ENCODE results near the gene LYST.
A peak's percentile ranks its signal among the peaks of the same experiment; 100 is the strongest.
"Not testable (repeated sequence)": the region's sequence is repeated elsewhere in the genome, so short reads cannot be mapped to it uniquely, and the experiment has no call there.

The LYST gene, protein sequence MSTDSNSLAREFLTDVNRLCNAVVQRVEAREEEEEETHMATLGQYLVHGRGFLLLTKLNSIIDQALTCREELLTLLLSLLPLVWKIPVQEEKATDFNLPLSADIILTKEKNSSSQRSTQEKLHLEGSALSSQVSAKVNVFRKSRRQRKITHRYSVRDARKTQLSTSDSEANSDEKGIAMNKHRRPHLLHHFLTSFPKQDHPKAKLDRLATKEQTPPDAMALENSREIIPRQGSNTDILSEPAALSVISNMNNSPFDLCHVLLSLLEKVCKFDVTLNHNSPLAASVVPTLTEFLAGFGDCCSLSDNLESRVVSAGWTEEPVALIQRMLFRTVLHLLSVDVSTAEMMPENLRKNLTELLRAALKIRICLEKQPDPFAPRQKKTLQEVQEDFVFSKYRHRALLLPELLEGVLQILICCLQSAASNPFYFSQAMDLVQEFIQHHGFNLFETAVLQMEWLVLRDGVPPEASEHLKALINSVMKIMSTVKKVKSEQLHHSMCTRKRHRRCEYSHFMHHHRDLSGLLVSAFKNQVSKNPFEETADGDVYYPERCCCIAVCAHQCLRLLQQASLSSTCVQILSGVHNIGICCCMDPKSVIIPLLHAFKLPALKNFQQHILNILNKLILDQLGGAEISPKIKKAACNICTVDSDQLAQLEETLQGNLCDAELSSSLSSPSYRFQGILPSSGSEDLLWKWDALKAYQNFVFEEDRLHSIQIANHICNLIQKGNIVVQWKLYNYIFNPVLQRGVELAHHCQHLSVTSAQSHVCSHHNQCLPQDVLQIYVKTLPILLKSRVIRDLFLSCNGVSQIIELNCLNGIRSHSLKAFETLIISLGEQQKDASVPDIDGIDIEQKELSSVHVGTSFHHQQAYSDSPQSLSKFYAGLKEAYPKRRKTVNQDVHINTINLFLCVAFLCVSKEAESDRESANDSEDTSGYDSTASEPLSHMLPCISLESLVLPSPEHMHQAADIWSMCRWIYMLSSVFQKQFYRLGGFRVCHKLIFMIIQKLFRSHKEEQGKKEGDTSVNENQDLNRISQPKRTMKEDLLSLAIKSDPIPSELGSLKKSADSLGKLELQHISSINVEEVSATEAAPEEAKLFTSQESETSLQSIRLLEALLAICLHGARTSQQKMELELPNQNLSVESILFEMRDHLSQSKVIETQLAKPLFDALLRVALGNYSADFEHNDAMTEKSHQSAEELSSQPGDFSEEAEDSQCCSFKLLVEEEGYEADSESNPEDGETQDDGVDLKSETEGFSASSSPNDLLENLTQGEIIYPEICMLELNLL (N-terminal part only)

DNA sequence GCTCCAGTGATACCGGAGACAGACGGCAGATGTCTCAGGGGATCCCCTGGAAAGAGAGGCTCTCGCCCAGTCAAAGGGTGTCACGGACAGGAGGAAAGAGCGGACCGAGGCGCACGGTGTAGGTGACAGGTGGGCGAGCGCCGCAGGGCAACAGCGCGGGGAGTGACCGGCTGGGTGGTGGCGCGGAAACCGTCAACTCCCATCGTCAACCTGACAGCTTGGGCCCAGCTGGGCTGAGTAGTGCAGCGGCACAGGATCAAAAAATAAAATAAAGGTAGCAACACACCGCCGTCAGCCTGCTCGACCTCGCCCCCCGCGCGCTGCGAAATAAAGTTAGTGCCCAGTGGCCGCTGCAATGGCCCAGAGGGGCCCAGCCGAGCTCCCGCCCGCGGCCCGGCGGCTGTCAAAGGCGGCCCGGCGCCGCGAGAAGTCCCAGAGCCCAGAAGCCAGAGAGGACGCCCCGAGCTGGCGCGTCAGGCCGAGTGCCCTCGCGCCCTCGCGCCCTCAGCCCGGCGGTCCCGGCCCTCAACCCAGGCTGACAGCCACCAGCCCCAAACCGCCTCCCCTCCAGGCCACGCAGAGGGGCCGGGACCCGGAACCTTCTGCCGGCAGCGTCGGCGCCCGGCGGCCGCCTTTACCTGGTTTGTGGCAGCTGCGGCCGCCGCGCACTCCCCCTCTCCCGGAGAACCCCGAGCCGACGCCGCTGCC is at the start of gene LYST:
LYST (minus strand) TSS at position 702 of the 708 bp plus-strand sequence. CDS start 36,489 bp downstream, outside the sequence.
- peak; percentile 76 for DNase-seq

DNA sequence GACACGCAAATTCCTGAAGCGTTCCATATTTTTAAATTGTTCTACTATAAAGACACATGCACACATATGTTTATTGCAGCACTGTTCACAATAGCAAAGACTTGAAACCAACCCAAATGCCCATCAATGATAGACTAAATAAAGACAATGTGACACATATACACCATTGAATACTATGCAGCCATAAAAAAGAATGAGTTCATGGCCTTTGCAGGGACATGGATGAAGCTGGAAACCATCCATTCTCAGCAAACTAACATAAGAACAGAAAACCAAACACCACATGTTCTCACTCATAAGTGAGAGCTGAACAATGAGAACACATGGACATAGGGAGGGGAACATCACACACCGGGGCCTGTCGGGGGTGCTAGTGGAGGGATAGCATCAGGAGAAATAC is 48.8 kb upstream of the LYST start:
- DNase-seq: not testable (repeated sequence)

DNA sequence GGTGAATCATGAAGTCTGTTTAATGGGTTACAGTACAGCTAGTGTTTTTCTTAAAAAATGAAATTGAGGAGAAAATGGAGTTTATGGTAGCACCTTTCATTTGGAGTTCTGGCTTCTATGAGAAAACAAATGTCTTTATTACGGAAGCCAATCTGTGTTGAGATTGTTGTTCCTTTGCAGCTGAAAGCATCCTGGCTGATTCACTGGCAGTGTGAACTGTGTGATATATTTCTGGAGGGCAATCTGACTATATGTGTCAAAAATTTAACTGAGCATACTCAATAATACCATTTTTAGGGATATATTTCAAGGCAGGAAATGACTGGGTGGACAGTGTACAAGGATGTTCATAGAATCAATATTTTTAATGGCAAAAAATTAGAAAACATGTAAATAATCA is 46.6 kb upstream of the LYST start:
- DNase-seq: no peak

DNA sequence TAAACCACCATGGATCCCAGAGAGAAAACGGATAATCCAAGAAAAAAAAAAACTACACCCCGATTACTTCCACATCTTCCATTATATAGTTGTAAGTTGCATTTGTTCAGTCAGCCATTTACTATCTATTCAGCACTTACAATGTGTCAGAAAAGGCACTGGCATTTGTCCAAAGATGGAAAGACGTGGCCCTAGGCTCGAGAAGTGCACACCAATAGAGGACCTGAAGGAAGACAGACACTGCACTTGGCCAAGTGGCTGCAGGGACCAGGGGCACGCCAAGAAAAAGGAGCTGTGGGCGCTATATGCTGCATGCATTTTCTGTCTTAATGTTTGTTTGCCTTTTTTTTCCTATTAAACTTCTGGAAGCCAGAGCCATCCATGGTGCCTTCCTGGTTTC is 45.2 kb upstream of the LYST start:
- no peak for DNase-seq

DNA sequence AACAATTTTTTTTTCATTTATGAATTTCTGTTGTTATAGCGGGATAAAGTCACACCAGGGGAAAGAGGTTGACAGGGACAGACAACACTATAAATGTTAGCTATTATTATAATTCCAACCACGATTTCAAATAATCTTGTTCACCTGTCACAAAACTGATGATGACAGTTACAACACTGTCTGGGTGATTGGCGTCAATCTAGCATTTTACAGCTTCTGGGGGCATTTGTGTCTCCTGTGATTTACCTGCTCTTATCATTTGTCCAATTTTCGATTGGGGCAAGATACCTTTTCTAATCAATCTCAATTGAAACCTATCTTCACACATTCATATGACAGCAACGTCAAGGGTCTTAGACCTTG is 44.6 kb upstream of the LYST start:
- no peak for DNase-seq

DNA sequence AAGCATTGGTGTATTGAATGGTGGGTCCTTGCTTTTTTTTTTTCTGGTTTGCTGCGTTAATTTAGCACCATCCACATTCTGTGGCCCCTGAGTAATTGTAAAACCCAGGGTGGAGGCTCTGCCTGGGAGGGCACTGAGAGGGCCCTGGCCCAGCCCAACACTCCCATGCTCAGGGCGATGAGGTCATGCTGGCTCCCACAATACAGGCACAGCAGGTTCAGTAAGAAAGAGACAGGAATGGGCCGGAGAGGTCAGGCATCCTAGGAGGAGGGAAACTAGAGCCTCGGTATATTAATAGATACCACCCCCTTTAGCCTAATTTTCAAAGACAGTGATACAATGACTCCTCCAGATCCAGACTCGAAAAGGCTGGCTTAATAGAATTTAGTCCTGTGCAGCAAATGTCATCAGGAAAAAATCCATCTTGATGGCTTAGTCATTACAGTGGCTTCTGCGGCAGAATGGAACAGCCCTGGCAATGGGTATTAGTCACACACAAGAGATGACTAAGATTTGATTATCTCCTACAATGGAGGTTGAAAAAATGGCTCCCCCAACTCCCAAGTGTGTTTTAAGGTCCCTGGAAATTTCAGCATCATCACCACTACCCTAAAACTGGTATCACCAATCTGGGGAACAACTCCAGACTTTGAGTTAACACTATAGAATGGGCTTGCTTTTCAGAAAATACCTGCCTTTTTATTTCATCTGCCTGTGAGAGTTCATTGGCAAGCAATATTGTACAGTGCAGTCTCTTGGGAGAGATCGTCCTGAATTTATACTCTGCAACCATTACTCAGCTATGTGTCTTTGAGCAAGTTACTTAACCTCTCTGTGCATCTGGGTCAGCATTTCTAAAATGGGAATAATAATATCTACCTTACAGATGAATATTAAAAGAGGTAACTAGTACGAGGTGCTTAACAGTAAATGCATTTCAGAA is 43.9 kb upstream of the LYST start:
- DNase-seq: peak; percentile 39

DNA sequence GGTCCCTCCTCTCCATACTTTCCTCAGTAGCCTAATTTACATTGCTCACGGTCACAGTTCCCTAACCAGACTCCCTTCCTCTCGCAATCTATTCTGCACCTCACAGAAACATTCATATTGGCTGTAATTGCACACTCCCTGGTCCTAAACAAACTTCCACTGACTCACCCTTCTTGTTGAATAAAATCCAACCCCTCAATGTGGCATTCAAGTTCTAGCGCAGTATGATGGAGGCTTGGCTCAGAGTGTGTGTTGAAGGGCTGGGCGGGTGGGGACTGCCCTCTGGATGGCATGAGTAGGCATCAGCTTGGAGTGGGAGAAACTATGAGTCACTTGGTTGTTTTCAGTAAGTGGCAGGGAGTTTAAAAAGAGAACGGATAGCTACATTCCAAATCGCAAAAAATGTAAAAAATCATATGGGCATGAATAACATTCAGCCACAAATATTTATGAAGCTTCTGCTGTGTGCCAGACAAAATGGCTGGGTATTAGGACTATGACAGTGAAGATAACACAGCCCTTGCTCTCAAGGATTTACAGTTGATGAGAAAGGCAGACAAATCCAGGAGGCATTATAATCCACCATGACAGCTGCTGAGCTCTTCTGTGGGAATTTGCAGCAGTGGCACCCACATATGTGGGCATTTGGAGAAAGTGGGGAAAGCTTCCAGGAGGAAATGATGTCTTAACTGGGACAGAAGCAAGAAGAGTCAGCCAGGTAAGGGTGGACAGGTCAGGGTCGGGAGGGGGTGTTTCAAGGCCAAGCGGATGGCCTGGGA is 42.2 kb upstream of the LYST start:
- peak; percentile 63 for DNase-seq

DNA sequence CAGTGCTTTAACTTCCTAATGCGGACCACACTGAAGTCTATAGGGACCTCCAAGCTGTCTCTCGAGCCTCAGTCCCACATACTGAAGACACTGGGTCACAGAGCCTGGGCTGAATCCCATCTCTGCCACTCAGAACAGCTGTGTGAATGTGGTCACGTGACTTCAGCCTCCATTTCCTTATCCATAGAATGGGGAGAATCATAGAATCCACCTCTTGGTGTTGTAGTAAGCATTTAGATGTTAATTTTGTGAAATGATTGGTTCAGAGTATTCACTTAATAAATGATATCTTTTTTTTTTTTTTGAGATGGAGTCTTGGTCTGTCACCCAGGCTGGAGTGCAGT is 41.2 kb upstream of the LYST start:
- no peak for DNase-seq

DNA sequence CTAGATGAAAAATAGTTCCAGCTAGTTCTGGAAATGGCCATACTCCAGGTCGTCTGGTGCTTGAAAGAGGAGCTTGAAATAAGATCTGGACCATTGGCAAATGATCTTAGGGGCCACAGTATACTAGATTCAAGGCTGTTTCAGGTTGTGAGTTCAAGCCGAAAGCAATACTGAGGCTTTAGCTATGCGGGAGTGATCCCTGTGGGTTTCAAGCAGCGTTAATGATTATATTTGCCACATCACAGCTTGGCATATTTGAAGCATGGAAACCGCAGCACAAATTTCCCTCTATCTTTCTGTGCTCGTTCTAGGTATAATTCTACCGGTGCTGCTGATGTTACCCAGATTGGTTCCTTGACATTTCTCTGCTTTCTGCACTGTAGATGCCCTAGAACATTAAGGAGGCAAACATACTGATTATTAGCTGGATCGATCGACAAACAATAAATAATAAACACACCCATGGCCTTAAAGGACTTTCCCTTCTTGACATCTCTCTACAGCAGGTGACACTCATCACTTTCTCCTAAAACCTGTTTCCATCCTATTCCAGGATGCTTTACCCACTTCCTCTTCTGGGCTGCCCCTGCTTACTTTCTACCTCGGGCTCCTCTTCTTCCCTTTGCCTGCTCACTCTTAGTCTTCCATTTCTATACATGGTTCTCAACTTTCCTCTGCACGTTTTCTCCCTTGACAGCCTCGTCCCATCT is 40.6 kb upstream of the LYST start:
- DNase-seq: no peak

DNA sequence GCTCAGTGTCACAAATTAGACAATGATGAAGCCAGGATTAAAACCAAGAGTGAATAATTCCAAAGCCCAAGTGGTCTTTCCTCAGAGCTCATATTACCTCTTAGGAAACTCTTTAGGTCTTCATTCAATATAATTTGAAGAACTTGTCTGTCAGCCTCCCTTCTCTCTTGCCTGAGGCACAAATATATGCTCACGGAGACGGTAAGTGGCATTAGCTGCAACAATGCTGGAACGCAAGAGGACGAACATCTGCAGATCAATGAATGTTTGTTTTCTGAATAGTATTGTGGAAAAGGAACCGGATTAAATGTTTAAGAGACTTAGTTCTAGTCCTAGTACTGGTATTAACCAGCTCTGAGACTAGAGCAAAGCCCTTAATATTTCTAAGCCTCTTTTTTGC is 39.7 kb upstream of the LYST start:
- DNase-seq: peak; percentile 47

DNA sequence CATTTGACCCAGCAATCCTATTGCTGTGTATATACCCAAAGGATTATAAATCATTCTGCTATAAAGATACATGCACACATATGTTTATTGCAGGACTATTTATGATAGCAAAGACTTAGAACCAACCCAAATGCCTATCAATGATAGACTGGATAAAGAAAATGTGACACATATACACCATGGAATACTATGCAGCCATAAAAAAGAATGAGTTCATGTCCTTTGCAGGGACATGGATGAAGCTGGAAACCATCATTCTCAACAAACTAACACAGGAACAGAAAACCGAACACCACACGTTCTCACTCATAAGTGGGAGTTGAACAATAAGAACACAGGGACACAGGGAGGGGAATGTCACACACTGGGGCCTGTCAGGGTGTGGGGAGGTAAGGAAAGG is 37.1 kb upstream of the LYST start:
- DNase-seq: not testable (repeated sequence)

DNA sequence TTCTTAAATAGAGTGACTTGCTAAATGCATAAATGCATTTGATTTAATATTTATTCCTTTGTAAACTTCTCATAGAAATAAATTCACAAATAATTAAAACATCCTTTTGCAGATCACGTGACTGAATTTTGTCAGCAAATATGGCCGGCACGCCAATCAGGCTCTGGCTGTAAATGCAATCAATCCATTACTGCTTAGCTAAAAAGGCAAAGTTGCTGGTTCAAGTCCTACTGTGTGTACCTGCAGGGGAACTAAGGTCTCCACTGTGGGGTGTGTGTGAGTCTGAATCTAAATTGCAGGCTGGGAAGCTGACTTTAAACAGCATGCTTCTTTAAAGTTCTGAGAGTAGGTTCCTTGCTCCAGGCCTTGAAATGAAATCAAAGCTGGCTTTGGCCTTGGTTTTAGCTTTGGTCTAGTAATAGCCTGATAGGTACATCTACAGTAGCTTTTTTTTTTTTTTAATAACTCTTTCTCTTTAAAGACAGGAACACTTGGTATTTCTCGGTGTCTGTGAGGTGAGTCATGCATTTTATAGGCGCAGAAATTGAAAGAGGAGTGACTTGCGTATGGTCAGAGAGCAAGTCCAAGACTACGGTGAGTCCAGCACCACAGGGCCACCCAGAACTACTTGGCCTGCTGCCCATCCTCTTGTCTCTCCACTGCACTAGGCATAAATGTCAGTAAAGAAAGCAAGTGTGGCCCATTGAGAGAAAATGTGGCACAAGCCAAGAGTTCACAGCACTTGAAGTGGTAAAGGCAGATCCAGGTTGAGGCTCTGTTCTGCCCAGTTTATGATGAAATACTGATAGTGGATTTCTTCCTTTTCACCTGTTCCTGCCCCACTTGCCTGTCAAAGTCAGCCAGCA is 36.2 kb upstream of the LYST start:
- no peak for DNase-seq

DNA sequence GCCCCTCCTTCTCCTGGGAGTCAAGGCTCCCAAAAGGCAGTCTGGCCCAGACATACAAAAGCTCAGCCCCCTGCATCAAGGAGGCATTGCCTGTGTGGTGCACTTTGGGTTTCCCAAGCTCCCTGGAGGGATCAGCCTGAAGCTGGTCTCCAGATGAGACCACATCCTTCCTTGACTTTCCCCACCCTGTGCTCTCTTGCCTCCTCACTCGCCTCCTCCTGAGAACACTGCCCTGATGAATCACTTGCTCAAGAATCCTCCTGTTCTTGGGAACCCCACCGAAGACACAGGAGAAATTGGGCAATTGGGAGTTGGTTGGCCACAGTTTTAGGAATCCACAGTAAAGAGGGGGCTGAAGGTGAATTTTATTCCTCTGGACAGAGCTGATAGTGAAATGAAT is 34.8 kb upstream of the LYST start:
- no peak for DNase-seq

DNA sequence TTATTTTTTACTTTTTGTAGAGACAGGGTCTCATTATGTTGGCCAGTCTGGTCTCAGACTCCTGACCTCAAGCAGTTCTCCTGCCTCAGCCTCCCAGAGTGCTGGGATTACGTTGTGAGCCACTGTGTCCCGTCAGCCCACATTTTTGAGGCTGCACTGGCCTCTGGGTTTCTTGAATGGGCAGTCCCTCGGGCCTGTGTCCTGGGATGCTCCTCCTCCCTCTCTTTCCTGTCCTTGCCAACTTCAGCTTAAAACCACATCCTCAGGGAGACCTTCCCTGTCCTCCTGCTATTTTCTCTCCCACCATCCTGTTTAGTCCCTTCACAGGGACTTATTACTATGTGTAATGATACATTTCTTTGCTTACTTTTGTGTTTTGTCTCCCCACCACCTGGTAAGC is 31.4 kb upstream of the LYST start:
- DNase-seq: no peak

DNA sequence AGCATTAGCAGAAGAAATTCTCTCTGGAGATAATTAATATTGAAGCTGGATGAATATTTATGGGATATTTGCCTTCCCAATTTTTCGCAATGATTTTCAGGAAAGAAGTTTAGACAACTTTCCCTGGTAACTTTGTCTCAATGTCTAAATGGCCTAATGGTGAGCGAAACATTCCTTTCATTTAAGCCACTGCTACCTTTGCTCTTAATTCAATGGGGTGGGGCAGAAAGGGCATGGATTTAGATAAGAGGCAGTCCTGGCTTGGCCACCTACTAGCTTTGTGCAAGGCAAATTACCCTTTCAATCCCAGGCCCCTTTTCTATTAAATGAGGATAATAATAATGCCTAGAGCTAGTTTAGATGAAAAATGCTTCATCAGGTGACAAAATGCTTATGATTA is 27.1 kb upstream of the LYST start:
- no peak for DNase-seq

DNA sequence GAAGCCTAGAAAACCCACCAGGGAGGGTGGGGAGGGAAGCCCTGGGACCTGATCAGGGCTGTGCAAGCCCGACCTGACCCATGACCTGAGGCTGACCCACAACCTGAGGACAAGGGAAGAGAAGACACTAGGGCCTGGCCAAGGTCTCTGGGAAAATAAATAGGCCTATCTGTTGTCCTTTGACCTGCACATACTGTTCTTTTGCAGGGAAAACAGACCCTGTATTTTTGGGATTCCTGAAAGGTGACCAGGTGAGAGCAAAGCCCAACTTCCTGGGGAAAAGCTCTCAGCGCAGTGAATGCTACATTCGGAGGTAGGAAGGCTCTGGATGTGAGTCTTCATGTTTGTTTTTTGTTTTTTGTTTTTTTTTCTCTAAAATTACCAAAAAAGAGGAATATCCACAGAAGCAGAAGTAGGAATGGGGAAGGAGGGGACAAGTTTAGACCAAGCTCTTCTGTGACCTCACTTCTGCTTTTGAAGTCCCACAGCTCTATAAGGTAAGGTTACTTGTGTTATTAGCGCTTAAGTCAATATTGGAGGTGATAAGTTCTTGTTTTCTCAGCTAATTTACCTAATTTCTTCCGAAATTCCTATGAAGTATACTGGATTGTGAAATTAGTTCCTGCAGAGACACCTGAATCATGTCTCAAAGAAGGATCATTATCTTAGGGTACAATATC is 26.2 kb upstream of the LYST start:
- no peak for DNase-seq

DNA sequence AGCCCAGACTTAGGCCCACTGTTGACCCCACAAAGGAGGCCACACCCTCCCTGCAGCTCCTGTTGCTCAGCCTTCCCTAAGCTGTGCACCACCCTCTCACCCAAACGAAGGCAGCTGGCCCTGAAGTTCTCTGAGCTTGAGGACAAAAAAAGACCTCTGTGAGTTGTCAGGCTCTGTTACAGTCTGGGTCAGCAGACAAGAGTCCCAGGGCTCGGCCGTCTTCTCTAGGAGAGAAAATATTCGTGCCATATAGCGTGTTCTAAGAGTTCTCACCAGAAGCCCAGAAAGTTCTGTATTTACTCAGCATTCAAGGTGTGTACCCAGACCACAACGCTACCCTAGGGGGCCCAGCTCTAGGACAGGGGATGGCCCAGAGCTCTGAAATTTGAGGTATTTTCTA is 25.5 kb upstream of the LYST start:
- no peak for DNase-seq

DNA sequence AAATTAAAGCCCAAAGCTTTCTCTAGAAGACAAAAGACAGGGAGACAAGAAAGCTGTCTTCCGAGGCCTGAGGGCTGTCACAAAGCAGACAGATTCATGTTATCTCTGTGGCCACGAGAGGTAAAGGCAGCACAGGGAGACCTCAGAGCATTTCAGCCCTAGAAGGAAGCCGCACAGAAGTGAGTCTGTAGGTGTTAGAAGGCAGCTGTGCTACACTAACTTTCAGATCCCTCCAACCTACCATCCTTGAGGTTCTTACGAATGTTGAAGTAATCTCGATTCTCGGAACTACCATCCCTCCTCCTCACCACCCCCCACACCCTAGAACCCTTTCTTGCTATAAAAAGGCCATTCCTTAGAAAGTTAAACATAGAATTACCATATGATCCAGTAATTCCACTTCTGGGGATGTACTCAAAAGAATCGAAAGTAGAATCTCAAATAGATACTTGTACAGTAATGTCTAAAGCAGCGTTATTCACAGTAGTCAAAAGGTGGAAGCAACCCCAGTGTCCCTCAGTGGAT is 21.5 kb upstream of the LYST start:
- no peak for DNase-seq
